Measurements from ENCODE around the gene C22orf31. TPM values are rescaled to one million over a fixed set of nuclear protein-coding genes. Genes with fewer than 3 reads are reported as not detected.

C22orf31 gene
- total RNA-seq, 4 donors from 2014 or later, result not detected

DNA sequence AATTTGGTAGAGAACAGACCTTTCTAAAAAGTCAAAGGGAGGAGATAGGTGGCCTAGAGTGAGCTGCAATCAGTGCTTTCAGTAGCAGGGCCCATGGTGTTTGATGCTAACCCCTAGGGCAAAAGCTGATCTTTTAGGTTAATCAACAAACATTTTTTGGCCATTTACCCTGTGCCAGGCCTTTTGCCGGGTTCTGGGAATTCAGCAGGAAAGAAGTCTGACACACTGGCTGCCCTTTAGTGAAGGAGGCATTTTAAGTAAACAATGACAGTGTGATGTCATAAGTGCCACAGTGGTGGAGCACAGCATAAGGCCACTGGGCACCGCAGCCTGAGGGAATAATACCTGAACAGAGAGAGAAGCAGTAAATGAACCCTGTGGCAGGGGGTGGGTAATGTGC is 29.0 kb downstream of the C22orf31 start:
- TF ChIP-seq EP300 (IDR thresholded peaks at IDR 0.05) (peak in 1 of 2 donors; percentile 19), POLR2A (IDR thresholded peaks at IDR 0.05) (no peak)
- TF ChIP-seq, protein P1, sequence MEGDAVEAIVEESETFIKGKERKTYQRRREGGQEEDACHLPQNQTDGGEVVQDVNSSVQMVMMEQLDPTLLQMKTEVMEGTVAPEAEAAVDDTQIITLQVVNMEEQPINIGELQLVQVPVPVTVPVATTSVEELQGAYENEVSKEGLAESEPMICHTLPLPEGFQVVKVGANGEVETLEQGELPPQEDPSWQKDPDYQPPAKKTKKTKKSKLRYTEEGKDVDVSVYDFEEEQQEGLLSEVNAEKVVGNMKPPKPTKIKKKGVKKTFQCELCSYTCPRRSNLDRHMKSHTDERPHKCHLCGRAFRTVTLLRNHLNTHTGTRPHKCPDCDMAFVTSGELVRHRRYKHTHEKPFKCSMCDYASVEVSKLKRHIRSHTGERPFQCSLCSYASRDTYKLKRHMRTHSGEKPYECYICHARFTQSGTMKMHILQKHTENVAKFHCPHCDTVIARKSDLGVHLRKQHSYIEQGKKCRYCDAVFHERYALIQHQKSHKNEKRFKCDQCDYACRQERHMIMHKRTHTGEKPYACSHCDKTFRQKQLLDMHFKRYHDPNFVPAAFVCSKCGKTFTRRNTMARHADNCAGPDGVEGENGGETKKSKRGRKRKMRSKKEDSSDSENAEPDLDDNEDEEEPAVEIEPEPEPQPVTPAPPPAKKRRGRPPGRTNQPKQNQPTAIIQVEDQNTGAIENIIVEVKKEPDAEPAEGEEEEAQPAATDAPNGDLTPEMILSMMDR (IDR thresholded peaks at IDR 0.05), result no peak
- Histone ChIP-seq H3K9me3 (no peaks in the 10 kb centered on the region), H3K4me3 (no peak overlapping the region), H3K36me3 (no peaks in the 10 kb centered on the region), H3K27ac (peak overlapping the region in 3 of 4 donors; percentile 76 to 92 (median 91)), H3K27me3 (no peaks in the 10 kb centered on the region), H3K4me1 (peaks cover 0 to 42% (median 26%) of the 10 kb centered on the region in 4 donors)
- DNase-seq (ENCODE audit: low spot score in 2 of 2), result no peak
- WGBS, 2 donors, result 29 to 49% methylated on average over 2 of the region's 2 CpGs

GRCh38 chr22:29032014-29032475 is 29.6 kb downstream of the C22orf31 start:
- no peaks in the 10 kb centered on the region for H3K9me3 ChIP-seq
- WGBS, 2 donors, result 71 to 75% methylated on average over 8 of the region's 8 CpGs
- H3K36me3 ChIP-seq, result no peaks in the 10 kb centered on the region
- DNase-seq (ENCODE audit: low spot score in 2 of 2), result no peak
- peak overlapping the region in 1 of 4 donors; percentile 2 for H3K4me3 ChIP-seq
- H3K4me1 ChIP-seq, result peaks cover 0 to 42% (median 26%) of the 10 kb centered on the region in 4 donors
- TF ChIP-seq EP300 (IDR thresholded peaks at IDR 0.05), result no peak
- TF ChIP-seq, protein P1 (IDR thresholded peaks at IDR 0.05), result no peak
- no peak for TF ChIP-seq POLR2A (IDR thresholded peaks at IDR 0.05)
- no peaks in the 10 kb centered on the region for H3K27me3 ChIP-seq
- H3K27ac ChIP-seq, result peak overlapping the region in 3 of 4 donors; percentile 76 to 92 (median 91)

DNA sequence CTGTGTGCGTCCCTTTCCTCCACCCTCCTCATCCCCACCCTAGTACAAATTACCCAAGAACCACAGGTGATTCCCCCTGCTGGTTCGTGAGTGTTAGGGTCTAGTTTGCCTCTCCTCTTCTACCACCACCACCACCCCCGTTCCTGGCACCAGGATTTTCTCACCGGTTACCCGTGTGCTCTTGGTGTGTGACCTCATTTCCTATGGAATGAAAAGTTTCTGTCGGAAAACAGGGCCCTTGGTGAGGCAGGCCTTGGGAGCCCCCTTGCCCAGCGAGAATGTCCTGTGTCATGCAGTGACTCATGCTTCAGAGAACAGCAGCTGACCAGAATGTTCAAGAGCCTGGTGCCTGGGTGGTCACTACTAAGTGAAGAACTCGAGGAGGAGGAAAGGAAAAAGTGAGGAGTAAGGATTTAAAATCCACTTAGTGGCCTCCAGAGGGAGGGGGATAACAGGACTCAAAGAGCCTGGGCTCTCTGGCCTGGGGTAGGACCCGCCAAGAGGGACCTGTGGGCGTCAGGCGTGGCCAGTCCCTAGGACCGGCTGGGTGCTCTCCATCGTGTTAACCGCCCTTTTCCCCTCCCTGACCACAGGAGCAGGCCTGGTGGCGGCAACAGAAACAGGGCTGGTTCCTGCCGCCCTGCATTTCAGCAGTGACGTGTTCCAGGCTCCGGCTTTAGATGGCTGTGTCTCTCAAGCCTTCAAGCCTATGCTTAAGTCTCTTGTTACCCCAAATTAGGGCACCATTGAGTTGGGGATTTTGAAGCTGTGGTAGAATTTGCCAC is 30.2 kb downstream of the C22orf31 start:
- WGBS, 2 donors, result 18 to 24% methylated on average over 14 to 18 of the region's 18 CpGs
- Histone ChIP-seq H3K27ac (peak overlapping the region; percentile 58 to 92 (median 84)), H3K36me3 (no peaks in the 10 kb centered on the region), H3K4me3 (peak overlapping the region in 3 of 4 donors; percentile 36 to 53 (median 39)), H3K9me3 (no peaks in the 10 kb centered on the region), H3K4me1 (peaks cover 0 to 41% (median 26%) of the 10 kb centered on the region in 4 donors), H3K27me3 (no peaks in the 10 kb centered on the region)
- DNase-seq (ENCODE audit: low spot score in 2 of 2), result peak; percentile 27 to 62
- peak in 1 of 2 donors; percentile 15 for TF ChIP-seq POLR2A (IDR thresholded peaks at IDR 0.05)
- TF ChIP-seq EP300 (IDR thresholded peaks at IDR 0.05), result peak in 1 of 2 donors; percentile 76
- TF ChIP-seq, protein P1 (IDR thresholded peaks at IDR 0.05), result peak in 2 of 5 experiments; percentile 19 to 42

GRCh38 chr22:29030618-29031226 is 30.9 kb downstream of the C22orf31 start:
- DNase-seq (ENCODE audit: low spot score in 2 of 2), result peak; percentile 65 to 74

More at GRCh38 chr22:29030618-29031226, 30.9 kb downstream of the C22orf31 start:
- Histone ChIP-seq H3K27ac (peak overlapping the region; percentile 58 to 92 (median 84)), H3K4me1 (peaks cover 0 to 39% (median 26%) of the 10 kb centered on the region in 4 donors), H3K9me3 (no peaks in the 10 kb centered on the region), H3K27me3 (no peaks in the 10 kb centered on the region), H3K36me3 (no peaks in the 10 kb centered on the region), H3K4me3 (peak overlapping the region; percentile 33 to 53 (median 38))
- TF ChIP-seq, protein P1 (IDR thresholded peaks at IDR 0.05), result peak in 1 of 5 experiments; percentile 4
- TF ChIP-seq POLR2A (IDR thresholded peaks at IDR 0.05), result no peak
- no peak for TF ChIP-seq EP300 (IDR thresholded peaks at IDR 0.05)
- 8% methylated on average over 17 to 32 of the region's 32 CpGs for WGBS, 2 donors
